SKM-1 treated with dmso at 0.1 percent for 144 hours (cell line): ENCODE measurements around the gene AURKB.

ENCODE experiments used
- DNase-seq: peaks from one replicate; lab custom pipeline; 2025; ENCODE audit not compliant: unreplicated experiment; lab: John Stamatoyannopoulos, UW

AURKB gene

GRCh38 chr17:8162997-8163977, 47.1 kb downstream of the AURKB start:
- DNase-seq: no peak

DNA sequence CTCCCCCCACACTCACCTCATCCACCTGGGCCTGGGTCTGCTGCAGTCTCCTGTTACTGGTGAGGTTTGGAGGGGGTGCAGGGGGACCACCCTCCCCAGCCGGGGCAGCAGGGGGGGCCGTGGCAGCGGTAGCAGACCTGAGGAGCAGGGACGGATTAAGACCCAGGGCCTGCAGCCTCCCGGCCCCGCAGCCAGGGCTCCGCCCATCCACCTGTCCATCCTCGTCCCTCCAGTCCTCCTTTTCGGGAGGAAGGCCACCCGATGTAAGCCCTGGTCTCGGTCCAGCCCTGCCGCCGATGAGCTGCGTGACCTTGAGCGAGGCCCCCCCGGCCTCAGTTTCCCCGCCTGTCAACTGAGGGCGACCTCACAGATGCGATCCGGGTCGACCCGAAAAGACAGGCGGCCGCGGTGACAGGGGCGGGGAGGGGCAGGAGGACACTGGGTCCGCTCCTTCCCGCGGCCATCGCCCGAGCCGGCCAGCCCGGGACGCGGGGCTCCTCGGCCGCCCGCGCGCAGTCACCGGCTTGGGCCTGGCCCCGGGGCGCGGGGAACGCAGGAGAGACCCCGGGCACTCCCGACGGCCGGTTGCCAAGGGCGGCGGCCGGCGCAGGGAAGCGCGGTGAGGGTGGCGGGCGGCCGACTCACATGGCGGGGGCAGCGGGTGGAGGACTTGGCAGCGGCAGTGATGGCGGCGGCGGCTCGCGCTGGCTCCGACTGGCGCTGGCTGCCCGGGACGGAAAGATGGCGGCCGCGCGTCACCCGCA, 48.0 kb downstream of the AURKB start, which contains the start of gene VAMP2:
TSS of gene VAMP2 (minus strand) at position 716 of the 764 bp plus-strand sequence. CDS start at position 647, 69 bp downstream.
- DNase-seq: no peak

GRCh38 chr17:8161289-8162232, 48.8 kb downstream of the AURKB start:
- DNase-seq: no peak

- DNase-seq: no peak
These were observed 49.6 kb downstream of the AURKB start for GRCh38 chr17:8160741-8161221.

GRCh38 chr17:8160224-8160577, 50.2 kb downstream of the AURKB start:
- no peak for DNase-seq

DNA sequence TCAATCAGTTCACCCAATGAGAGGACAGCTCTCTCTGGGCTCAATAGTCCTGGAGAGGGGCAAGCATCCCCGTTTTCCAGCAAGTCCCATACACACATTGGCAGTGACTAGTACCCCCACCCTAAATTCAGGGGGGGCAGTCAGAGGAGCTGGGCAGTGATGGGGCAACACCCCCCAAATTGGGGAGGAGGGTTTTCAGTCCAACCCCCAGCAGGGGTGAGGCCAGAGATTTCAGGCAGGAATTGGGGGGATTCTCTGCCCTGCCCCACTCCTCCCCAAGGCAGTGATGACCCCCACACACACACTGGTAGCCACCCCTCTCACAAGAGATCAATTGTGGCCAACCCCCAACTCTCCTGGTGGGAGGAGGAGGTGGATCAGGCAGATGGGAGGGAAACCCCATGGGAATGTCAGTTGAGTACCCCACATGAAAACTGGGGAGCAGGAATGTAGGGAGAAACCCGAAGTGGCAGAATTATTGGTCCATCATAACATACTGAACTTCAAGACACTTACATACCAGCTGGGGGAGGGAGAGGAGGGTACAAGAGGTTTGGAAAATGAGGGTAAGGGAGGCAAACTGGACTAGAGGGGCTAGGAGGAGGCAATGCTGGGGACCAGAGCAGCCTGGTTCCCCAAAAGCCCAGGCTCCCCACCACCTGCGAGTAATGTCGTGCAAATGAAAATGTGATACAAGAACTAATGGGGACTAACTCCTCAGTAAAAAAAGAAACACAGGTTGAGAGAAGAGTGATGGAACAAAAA, 50.7 kb downstream of the AURKB start:
- DNase-seq: no peak

- DNase-seq: no peak
These were observed 51.4 kb downstream of the AURKB start for GRCh38 chr17:8159032-8159400.

DNA sequence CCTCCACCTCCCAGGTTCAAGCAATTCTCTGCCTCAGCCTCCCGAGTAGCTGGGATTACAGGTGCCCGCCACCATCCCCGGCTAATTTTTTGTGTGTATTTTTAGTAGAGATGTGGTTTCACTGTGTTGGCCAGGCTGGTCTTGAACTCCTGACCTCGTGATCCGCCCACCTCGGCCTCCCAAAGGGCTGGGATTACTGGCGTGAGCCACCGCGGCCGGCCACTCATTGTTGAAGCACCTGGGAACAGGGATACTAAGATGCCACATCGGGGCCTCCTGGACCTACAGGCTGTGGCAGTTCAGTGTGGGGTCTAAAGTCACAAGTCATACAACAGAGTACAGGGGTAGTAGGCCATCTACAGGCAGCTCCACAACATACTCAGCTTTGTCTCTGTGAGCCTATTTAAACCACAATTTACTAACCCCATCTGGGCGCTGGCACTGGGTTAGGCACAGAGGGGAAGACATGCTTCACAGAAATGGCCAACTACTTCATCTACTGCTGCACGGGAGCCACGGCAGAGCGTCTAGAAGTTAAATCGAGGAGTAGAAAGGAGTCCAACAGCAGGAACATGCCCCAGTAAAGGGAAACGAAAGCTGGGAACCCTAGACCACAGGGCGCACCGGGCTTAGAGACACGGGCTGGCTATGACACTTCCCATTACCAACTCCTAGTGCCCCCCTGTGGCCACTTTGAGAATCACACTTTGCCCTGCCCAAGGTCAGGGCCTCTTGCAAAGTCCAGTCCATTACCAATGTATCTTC, 51.9 kb downstream of the AURKB start:
- peak; percentile 35 for DNase-seq

DNA sequence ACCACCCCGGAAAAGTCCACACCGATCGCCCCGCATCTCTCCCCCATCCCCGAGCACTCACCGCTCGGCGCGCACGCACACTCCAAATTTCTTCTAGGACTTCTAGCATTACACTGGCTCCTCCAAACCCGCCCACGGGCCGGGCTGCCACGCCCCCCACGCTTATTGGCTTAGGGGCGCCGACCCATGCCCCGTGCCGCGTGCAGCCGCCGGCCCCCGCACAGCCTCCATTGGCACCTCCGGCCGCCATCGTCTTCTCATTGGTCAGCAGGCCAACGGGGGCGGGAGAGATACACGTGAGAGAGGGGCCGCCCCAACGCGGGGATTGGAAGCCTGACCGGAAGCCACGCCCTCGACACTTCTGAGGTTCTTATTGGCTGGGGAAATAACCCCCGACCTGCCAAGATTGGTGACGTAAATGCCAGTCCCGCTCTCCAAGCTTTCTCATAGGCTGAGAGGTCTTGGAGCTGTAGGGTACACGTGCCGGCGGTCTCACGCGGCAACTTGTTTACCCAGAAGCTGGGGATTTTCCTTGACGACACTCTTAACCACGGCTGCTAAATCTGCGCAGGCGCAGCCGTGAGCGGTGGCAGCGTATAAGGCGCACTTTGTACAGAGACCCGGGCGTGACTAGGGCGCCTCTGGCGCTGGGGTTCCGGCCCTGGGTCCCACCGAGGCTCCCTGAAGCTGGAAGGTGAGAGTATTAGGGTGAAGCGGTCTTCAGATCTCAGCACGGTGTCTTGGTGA, 54.0 kb downstream of the AURKB start:
- peak; percentile 95 for DNase-seq

DNA sequence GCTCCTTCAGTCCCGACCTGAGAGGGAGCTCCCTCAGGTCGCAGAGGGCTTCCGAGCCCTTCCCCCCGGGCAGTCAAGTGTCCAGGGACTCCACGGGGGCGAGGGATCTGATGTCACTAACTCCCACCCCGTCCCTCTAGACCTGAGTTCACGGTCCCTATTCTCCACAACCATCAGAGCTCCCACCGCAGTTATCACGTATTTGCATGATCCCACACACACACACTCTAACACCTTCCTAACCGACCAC, 54.5 kb downstream of the AURKB start:
- DNase-seq: no peak

DNA sequence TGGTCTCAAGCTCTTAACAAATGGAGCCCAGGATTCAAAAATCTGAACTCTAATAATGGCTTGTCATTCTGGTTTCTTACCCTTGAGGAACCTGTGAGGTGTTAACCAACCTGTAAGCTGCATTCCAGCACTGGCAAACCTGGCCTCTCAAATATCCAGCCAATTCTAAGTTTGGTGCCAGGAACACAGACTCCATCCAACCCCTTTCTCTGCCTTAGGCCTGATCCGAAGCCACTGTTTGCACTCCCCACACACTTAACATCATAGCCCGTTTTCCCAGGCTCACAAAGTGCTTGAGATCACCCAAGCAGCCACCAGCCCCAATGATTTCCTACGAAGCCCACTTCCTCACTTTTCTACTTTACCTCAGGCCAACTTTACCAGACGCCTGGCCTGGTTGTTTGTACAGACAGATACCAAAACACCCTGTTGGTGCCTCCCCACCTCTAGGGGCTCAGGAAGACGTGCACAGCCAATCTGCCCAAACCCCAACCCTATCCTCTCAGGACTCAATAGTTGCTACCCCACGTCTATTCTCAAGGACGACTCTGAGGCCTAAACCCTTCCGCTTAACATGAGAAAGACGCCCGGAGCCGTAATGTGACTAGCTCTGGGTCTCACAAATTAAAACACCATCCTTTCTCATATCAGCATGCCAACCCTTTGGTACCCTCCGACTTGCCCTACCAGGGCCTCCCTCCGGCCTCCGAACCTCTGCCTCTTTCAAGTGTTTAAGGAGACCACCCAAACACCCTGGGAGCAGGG, 55.0 kb downstream of the AURKB start:
- DNase-seq: no peak
